Body of pancreas (tissue), 4 donors: ENCODE data around the gene SLC24A3.

ENCODE experiments used
- CTCF ChIP-seq, 7 experiments: fragments of 450-650 bp in 4 of 7; fragments of 200-600 bp in 3 of 7; sonication (generic) in 3 of 7; IDR thresholded peaks; one replicate each; pipeline ENCODE4 v1.5.1; 2016 to 2019; ENCODE audit warnings: antibody characterized with exemption in 7 of 7
- POLR2A ChIP-seq, 3 donors: fragments of 450-650 bp; IDR thresholded peaks; one replicate each; pipeline ENCODE4 v1.6.1; 2016; ENCODE audit warnings: antibody characterized with exemption in 3 of 3, mild to moderate bottlenecking in 2 of 3

GRCh38 chr20:19697415-19697814 is 485.0 kb downstream of the SLC24A3 start:
- TF ChIP-seq CTCF (IDR thresholded peaks at IDR 0.05) (no peak), POLR2A (IDR thresholded peaks at IDR 0.05) (no peak)
